ENCODE measurements around the gene DOCK10.

DOCK10 gene

GRCh38 chr2:225013425-225014365 is 28.6 kb downstream of the DOCK10 start:
- FAIRE-seq (no peak), DNase-seq (ENCODE audit: insufficient read length, low spot score) (no peak)
- TF ChIP-seq CTCF (IDR thresholded peaks at IDR 0.05; ENCODE audit: insufficient read depth, missing control alignments), result no peak

- no peak for DNase-seq (ENCODE audit: insufficient read length, low spot score)
- FAIRE-seq, result no peak
- TF ChIP-seq CTCF (IDR thresholded peaks at IDR 0.05; ENCODE audit: insufficient read depth, missing control alignments), result no peak
Measured at GRCh38 chr2:225011585-225011984, 30.7 kb downstream of the DOCK10 start.

- FAIRE-seq (no peak), DNase-seq (ENCODE audit: insufficient read length, low spot score) (no peak)
- TF ChIP-seq CTCF (IDR thresholded peaks at IDR 0.05; ENCODE audit: insufficient read depth, missing control alignments), result no peak
Measured at GRCh38 chr2:225010804-225011203, 31.5 kb downstream of the DOCK10 start.

GRCh38 chr2:225009768-225010167 is 32.5 kb downstream of the DOCK10 start:
- TF ChIP-seq CTCF (IDR thresholded peaks at IDR 0.05; ENCODE audit: insufficient read depth, missing control alignments), result no peak
- FAIRE-seq, result no peak
- DNase-seq (ENCODE audit: insufficient read length, low spot score), result no peak

- FAIRE-seq, result no peak
- DNase-seq (ENCODE audit: insufficient read length, low spot score), result no peak
- TF ChIP-seq CTCF (IDR thresholded peaks at IDR 0.05; ENCODE audit: insufficient read depth, missing control alignments), result peak; percentile 49
Measured at GRCh38 chr2:225008935-225009334, 33.3 kb downstream of the DOCK10 start.

GRCh38 chr2:225008179-225008856 is 34.0 kb downstream of the DOCK10 start:
- DNase-seq (ENCODE audit: insufficient read length, low spot score) (no peak), FAIRE-seq (no peak)
- TF ChIP-seq CTCF (IDR thresholded peaks at IDR 0.05; ENCODE audit: insufficient read depth, missing control alignments), result no peak

GRCh38 chr2:225006730-225007129 is 35.5 kb downstream of the DOCK10 start:
- no peak for FAIRE-seq
- DNase-seq (ENCODE audit: insufficient read length, low spot score), result no peak
- no peak for TF ChIP-seq CTCF (IDR thresholded peaks at IDR 0.05; ENCODE audit: insufficient read depth, missing control alignments)

All from D721Med (cell line).